Measurements from ENCODE around the gene GKN1.

DNA sequence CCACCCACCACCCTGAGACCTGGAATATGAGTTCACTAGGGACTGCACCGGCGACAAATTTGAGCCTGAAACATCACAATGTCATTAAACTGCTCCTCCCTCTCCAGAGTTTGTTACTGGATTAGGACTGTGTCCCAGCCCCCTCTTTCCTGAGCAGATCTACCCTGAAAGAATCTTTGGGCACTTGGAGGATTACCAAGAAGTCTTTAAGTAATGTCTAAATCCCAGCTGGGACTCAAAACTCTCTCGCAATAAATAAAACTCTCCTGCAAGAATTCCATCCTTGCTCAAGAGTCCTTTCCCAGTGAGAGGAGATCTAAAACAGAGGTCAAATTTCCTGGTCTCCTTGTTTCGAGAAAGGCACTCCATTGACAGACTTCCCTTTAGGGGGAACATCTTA, 42.6 kb upstream of the GKN1 start:
- TF ChIP-seq TCF12 (IDR thresholded peaks at IDR 0.05; ENCODE audit: low read depth) (no peak), EP300 (IDR thresholded peaks at IDR 0.05; ENCODE audit: borderline replicate concordance) (no peak), NFIC (IDR thresholded peaks at IDR 0.05) (no peak), CREB1 (IDR thresholded peaks at IDR 0.05; ENCODE audit: low read depth) (no peak), TAF1 (IDR thresholded peaks at IDR 0.05; ENCODE audit: low read depth) (no peak), YY1 (IDR thresholded peaks at IDR 0.05; ENCODE audit: low read depth) (no peak), CEBPB (IDR thresholded peaks at IDR 0.05) (no peak), EGR1 (IDR thresholded peaks at IDR 0.05) (no peak), ZBTB7A (IDR thresholded peaks at IDR 0.05; ENCODE audit: low read depth) (no peak), RAD21 (IDR thresholded peaks at IDR 0.05; ENCODE audit: low read depth) (no peak)
- TF ChIP-seq, protein P1, sequence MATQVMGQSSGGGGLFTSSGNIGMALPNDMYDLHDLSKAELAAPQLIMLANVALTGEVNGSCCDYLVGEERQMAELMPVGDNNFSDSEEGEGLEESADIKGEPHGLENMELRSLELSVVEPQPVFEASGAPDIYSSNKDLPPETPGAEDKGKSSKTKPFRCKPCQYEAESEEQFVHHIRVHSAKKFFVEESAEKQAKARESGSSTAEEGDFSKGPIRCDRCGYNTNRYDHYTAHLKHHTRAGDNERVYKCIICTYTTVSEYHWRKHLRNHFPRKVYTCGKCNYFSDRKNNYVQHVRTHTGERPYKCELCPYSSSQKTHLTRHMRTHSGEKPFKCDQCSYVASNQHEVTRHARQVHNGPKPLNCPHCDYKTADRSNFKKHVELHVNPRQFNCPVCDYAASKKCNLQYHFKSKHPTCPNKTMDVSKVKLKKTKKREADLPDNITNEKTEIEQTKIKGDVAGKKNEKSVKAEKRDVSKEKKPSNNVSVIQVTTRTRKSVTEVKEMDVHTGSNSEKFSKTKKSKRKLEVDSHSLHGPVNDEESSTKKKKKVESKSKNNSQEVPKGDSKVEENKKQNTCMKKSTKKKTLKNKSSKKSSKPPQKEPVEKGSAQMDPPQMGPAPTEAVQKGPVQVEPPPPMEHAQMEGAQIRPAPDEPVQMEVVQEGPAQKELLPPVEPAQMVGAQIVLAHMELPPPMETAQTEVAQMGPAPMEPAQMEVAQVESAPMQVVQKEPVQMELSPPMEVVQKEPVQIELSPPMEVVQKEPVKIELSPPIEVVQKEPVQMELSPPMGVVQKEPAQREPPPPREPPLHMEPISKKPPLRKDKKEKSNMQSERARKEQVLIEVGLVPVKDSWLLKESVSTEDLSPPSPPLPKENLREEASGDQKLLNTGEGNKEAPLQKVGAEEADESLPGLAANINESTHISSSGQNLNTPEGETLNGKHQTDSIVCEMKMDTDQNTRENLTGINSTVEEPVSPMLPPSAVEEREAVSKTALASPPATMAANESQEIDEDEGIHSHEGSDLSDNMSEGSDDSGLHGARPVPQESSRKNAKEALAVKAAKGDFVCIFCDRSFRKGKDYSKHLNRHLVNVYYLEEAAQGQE (IDR thresholded peaks at IDR 0.05; ENCODE audit: low read depth), result no peak
- TF ChIP-seq, protein P2, sequence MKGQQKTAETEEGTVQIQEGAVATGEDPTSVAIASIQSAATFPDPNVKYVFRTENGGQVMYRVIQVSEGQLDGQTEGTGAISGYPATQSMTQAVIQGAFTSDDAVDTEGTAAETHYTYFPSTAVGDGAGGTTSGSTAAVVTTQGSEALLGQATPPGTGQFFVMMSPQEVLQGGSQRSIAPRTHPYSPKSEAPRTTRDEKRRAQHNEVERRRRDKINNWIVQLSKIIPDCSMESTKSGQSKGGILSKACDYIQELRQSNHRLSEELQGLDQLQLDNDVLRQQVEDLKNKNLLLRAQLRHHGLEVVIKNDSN (IDR thresholded peaks at IDR 0.05), result no peak
- TF ChIP-seq, protein P3, sequence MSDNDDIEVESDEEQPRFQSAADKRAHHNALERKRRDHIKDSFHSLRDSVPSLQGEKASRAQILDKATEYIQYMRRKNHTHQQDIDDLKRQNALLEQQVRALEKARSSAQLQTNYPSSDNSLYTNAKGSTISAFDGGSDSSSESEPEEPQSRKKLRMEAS (IDR thresholded peaks at IDR 0.05), result no peak

Measured in Ishikawa (cell line).